ENCODE data around the gene THRB. TPM values are rescaled to one million over a fixed set of nuclear protein-coding genes. Genes with fewer than 3 reads are reported as not detected.

THRB gene
- polyA plus RNA-seq, 2 of the 4 experiments (the other 2 are of a cell fraction): 2.0 to 2.3 TPM

- no peak overlapping the region for H3K4me3 ChIP-seq
- DNase-seq (ENCODE audit: low read depth in 1 of 2, low spot score in 1 of 2) (no peak), ATAC-seq (no peak), FAIRE-seq (no peak)
- H3K9me3 ChIP-seq: 0 out of 3 replicates have a peak, but pooled peaks cover 3% of the 10 kb centered on the region
- no peak overlapping the region for H3K27ac ChIP-seq
- no peak for TF ChIP-seq BCL3 (IDR thresholded peaks at IDR 0.05)
- no peak for TF ChIP-seq ELK1 (IDR thresholded peaks at IDR 0.05; ENCODE audit: low read depth, low read length)
- TF ChIP-seq RCOR1 (IDR thresholded peaks at IDR 0.05; ENCODE audit: low read depth, low read length): no peak
- TF ChIP-seq FOSB (CRISPR knock-in tag; IDR thresholded peaks at IDR 0.05): no peak
- TF ChIP-seq HEYL (CRISPR knock-in tag; IDR thresholded peaks at IDR 0.05): no peak
- TF ChIP-seq TP53 (CRISPR knock-in tag; IDR thresholded peaks at IDR 0.05): no peak
- no peak for TF ChIP-seq HOXA7 (CRISPR knock-in tag; IDR thresholded peaks at IDR 0.05)
- TF ChIP-seq ESRRA (IDR thresholded peaks at IDR 0.05; ENCODE audit: borderline replicate concordance, low read length): no peak
- no peak for TF ChIP-seq SREBF2 (IDR thresholded peaks at IDR 0.05)
- no peak for TF ChIP-seq HES2 (IDR thresholded peaks at IDR 0.05)
- no peak for TF ChIP-seq REST (IDR thresholded peaks at IDR 0.05)
- TF ChIP-seq EHF (CRISPR knock-in tag; IDR thresholded peaks at IDR 0.05): no peak
- WGBS (ENCODE audit: missing lambda C conversion rate): 60% methylated on average over 2 of the region's 2 CpGs
- H3K4me2 ChIP-seq: no peak overlapping the region
- H3K4me1 ChIP-seq: no peaks in the 10 kb centered on the region
- CTCF ChIA-PET: interaction anchor here (1.0 to 1.6 kb wide), 2 partner anchors 125 to 137 kb away, joined by 3 to 4 read pairs; no protein-coding TSS in a partner anchor
- POLR2A ChIA-PET: no interaction called here
These were observed 231.5 kb downstream of the THRB start for GRCh38 chr3:24263069-24263668.

GRCh38 chr3:24261521-24261920 is 233.1 kb downstream of the THRB start:
- no peak for DNase-seq (ENCODE audit: low read depth in 1 of 2, low spot score in 1 of 2)
- no peak overlapping the region for H3K4me2 ChIP-seq
- no peak for ATAC-seq
- ChIA-PET CTCF (no interaction called here), POLR2A (no interaction called here)
- H3K27ac ChIP-seq: no peak overlapping the region
- no peaks in the 10 kb centered on the region for H3K4me1 ChIP-seq
- no peak for FAIRE-seq
- no peak overlapping the region for H3K4me3 ChIP-seq
- TF ChIP-seq ZC3H11A (IDR thresholded peaks at IDR 0.05) (no peak), ZFP36 (IDR thresholded peaks at IDR 0.05; ENCODE audit: borderline replicate concordance, partially characterized antibody) (no peak), POLR2AphosphoS2 (conservative IDR thresholded peaks at IDR 0.05; ENCODE audit: low read length) (no peak), EHF (CRISPR knock-in tag; IDR thresholded peaks at IDR 0.05) (no peak), E2F6 (IDR thresholded peaks at IDR 0.05; ENCODE audit: borderline replicate concordance, low read depth) (no peak), JUN (IDR thresholded peaks at IDR 0.05) (no peak), CBX2 (IDR thresholded peaks at IDR 0.05; ENCODE audit: borderline replicate concordance, low read depth) (no peak), CEBPB (IDR thresholded peaks at IDR 0.05) (no peak), RARB (CRISPR knock-in tag; IDR thresholded peaks at IDR 0.05) (no peak), CBX8 (IDR thresholded peaks at IDR 0.05) (no peak), RFX5 (IDR thresholded peaks at IDR 0.05) (no peak)
- 0 out of 3 replicates have a peak, but pooled peaks cover 3% of the 10 kb centered on the region for H3K9me3 ChIP-seq
